Tibial artery (tissue), 4 donors: ENCODE measurements around the gene SGMS2.

ENCODE experiments used
- DNase-seq, 2 donors: peaks; one replicate each; pipeline ENCODE4 v3.0.0-alpha.2; 2019
- H3K27ac ChIP-seq, 2 donors: fragments of 200-600 bp; sonication (generic) in 1 of 2; 1 replicate in 1 of 2; 2 replicates in 1 of 2; pipeline ENCODE4 v1.5.1; 2018 to 2019; ENCODE audit warnings: mild to moderate bottlenecking in 1 of 2
- H3K27me3 ChIP-seq, 2 donors: fragments of 200-600 bp; sonication (generic) in 1 of 2; one replicate each; pipeline versions ENCODE4 v1.5.1 to v1.6.0; 2016 to 2019
- H3K36me3 ChIP-seq, 3 donors: fragments of 200-600 bp; sonication (generic) in 2 of 3; one replicate each; pipeline ENCODE4 v1.5.1; 2016 to 2019; ENCODE audit warnings: mild to moderate bottlenecking in 2 of 3
- H3K4me1 ChIP-seq, 4 donors: fragments of 200-600 bp; sonication (generic) in 2 of 4; 1 replicate in 3 of 4; 2 replicates in 1 of 4; pipeline ENCODE4 v1.5.1; 2016 to 2019
- H3K4me3 ChIP-seq, 2 donors: fragments of 200-600 bp; sonication (generic) in 1 of 2; 1 replicate in 1 of 2; 2 replicates in 1 of 2; pipeline ENCODE4 v1.5.1; 2018 to 2019; ENCODE audit warnings: mild to moderate bottlenecking in 2 of 2
- H3K9me3 ChIP-seq, 3 donors: fragments of 200-600 bp; sonication (generic) in 1 of 3; one replicate each; pipeline ENCODE4 v1.5.1; 2016 to 2019
- CTCF ChIP-seq, 2 experiments: fragments of 200-600 bp in 1 of 2; fragments of 450-650 bp in 1 of 2; IDR thresholded peaks; one replicate each; pipeline ENCODE4 v1.5.1; 2017 to 2019; ENCODE audit warnings: antibody characterized with exemption in 2 of 2, mild to moderate bottlenecking in 1 of 2, moderate library complexity in 1 of 2
- intact Hi-C: fragments of 100-400 bp; cut with DNase I; formaldehyde crosslinking; loops from one replicate; pipeline ENCODE4 v1.15.0; 2023; ENCODE audit warnings: low total_unique reads

The SGMS2 gene

GRCh38 chr4:107837776-107838618 is 13.3 kb downstream of the SGMS2 start:
- H3K27me3 ChIP-seq = no peaks in the 10 kb centered on the region
- no peak for TF ChIP-seq CTCF (IDR thresholded peaks at IDR 0.05)
- intact Hi-C loops = no loop called here
- H3K4me1 ChIP-seq = peaks cover 0 to 7% (median 0%) of the 10 kb centered on the region in 4 donors
- H3K9me3 ChIP-seq = no peaks in the 10 kb centered on the region
- H3K27ac ChIP-seq = no peak overlapping the region
- no peak overlapping the region for H3K4me3 ChIP-seq
- H3K36me3 ChIP-seq = no peaks in the 10 kb centered on the region
- DNase-seq = no peak

DNA sequence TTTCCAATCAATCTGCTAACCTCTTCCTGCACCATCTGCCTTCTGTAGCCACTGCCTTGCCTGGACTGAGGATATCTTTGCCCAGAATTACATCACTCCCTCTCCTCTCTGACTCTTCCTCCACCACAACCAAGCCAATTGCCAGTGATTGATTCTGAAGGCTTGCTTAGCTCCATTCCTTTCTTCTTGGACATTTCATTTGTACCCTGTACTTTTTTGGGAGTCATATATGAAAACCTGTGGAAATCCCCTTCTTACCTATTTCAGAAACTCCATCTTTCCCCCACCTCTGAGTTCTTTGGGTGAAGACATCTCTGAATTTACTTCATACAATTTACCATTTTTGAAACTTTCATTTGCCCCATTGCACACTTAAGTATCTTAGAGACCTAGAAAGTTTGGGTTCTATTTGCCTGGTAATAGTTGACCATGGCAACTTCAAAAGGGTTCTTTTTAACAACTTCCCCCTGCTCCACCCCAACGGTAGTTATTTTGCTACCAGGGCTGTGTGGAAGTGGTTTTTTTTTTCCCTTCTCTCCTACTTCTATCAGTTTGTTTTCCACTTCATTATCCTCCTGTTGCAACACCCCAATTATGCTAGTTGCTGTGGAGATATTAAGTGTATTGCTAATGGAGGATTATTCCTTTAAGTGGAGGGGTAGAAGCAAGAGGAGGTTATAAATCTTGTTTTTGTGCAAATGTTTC is 14.3 kb downstream of the SGMS2 start:
- intact Hi-C loops = no loop called here
- Histone ChIP-seq H3K4me1 (peaks cover 0 to 7% (median 0%) of the 10 kb centered on the region in 4 donors), H3K4me3 (no peak overlapping the region), H3K27ac (no peak overlapping the region), H3K36me3 (no peaks in the 10 kb centered on the region), H3K27me3 (no peaks in the 10 kb centered on the region), H3K9me3 (no peaks in the 10 kb centered on the region)
- DNase-seq = no peak
- no peak for TF ChIP-seq CTCF (IDR thresholded peaks at IDR 0.05)

- H3K27ac ChIP-seq = no peak overlapping the region
- H3K27me3 ChIP-seq = no peaks in the 10 kb centered on the region
- no peaks in the 10 kb centered on the region for H3K36me3 ChIP-seq
- no peak for TF ChIP-seq CTCF (IDR thresholded peaks at IDR 0.05)
- H3K4me1 ChIP-seq = no peaks in the 10 kb centered on the region
- H3K4me3 ChIP-seq = no peak overlapping the region
- no peak for DNase-seq
- H3K9me3 ChIP-seq = no peaks in the 10 kb centered on the region
- intact Hi-C loops = no loop called here
These were observed 18.7 kb downstream of the SGMS2 start for GRCh38 chr4:107843391-107843790.

- intact Hi-C loops = no loop called here
- TF ChIP-seq CTCF (IDR thresholded peaks at IDR 0.05) = no peak
These were observed 20.9 kb downstream of the SGMS2 start for GRCh38 chr4:107845681-107846080.

GRCh38 chr4:107850438-107850837 is 25.7 kb downstream of the SGMS2 start:
- Histone ChIP-seq H3K9me3 (no peaks in the 10 kb centered on the region), H3K4me1 (peaks cover 0 to 26% (median 3%) of the 10 kb centered on the region in 4 donors), H3K27me3 (no peaks in the 10 kb centered on the region), H3K4me3 (no peak overlapping the region), H3K27ac (no peak overlapping the region), H3K36me3 (no peaks in the 10 kb centered on the region)
- no peak for DNase-seq
- no peak for TF ChIP-seq CTCF (IDR thresholded peaks at IDR 0.05)
- intact Hi-C loops = no loop called here

More at GRCh38 chr4:107845681-107846080, 20.9 kb downstream of the SGMS2 start:
- no peaks in the 10 kb centered on the region for H3K27me3 ChIP-seq
- H3K9me3 ChIP-seq = no peaks in the 10 kb centered on the region
- no peaks in the 10 kb centered on the region for H3K4me1 ChIP-seq
- H3K27ac ChIP-seq = no peak overlapping the region
- no peak overlapping the region for H3K4me3 ChIP-seq
- no peak for DNase-seq
- no peaks in the 10 kb centered on the region for H3K36me3 ChIP-seq
